PC-3 (cell line): ENCODE results near the gene PFDN2.

Experiments used
- CTCF ChIP-seq: fragments of 300-600 bp; sonication (generic); conservative IDR thresholded peaks from 2 replicates; pipeline ENCODE4 v1.5.1; 2017; ENCODE audit warnings: antibody characterized with exemption, low read depth, mild to moderate bottlenecking, low read length
- EZH2phosphoT487 ChIP-seq: fragments of 300-600 bp; sonication (generic); IDR thresholded peaks from 2 replicates; pipeline ENCODE4 v1.6.1; 2018; ENCODE audit warnings: mild to moderate bottlenecking, antibody characterized with exemption, low read length, borderline replicate concordance

GRCh38 chr1:161153176-161153575 is 35.3 kb upstream of the PFDN2 start:
- no peak for TF ChIP-seq EZH2phosphoT487
- no peak for TF ChIP-seq CTCF
